LNCaP clone FGC (cell line): ENCODE results near the gene CDX2.

Experiments
- DNase-seq: peaks from one replicate; pipeline ENCODE4 v3.0.0-alpha.2; 2011; ENCODE audit warnings: low read depth
- H3K4me3 ChIP-seq: 2 replicates; pipeline ENCODE4 v1.5.1; 2011; ENCODE audit warnings: mild to moderate bottlenecking, low read depth, low read length, control low read depth
- CTCF ChIP-seq: IDR thresholded peaks from 2 replicates; pipeline ENCODE4 v1.5.1; 2012; ENCODE audit warnings: mild to moderate bottlenecking; ENCODE audit not compliant: control insufficient read depth, insufficient read depth; ENCODE audit errors: extremely low read depth

Gene CDX2

GRCh38 chr13:27918918-27919658, 50.0 kb downstream of the CDX2 start:
- H3K4me3 ChIP-seq, result no peak overlapping the region
- TF ChIP-seq CTCF, result no peak
- no peak for DNase-seq

- TF ChIP-seq CTCF, result no peak
- no peak for DNase-seq
- H3K4me3 ChIP-seq, result no peak overlapping the region
These were observed 50.8 kb downstream of the CDX2 start for GRCh38 chr13:27918041-27918917.

GRCh38 chr13:27917121-27917947, 51.8 kb downstream of the CDX2 start:
- H3K4me3 ChIP-seq, result no peak overlapping the region
- no peak for TF ChIP-seq CTCF
- no peak for DNase-seq

- no peak for DNase-seq
These were observed 53.6 kb downstream of the CDX2 start for GRCh38 chr13:27915301-27916207.

GRCh38 chr13:27913160-27913559, 56.0 kb downstream of the CDX2 start:
- TF ChIP-seq CTCF, result no peak
- H3K4me3 ChIP-seq, result no peak overlapping the region
- DNase-seq, result no peak

More at GRCh38 chr13:27915301-27916207, 53.6 kb downstream of the CDX2 start:
- H3K4me3 ChIP-seq, result no peak overlapping the region
- TF ChIP-seq CTCF, result no peak

GRCh38 chr13:27911521-27911920, 57.6 kb downstream of the CDX2 start:
- no peak overlapping the region for H3K4me3 ChIP-seq
- DNase-seq, result no peak
- TF ChIP-seq CTCF, result no peak
